GM19455 (cell line): ENCODE results near the gene TRABD.

ENCODE experiments used
- ATAC-seq: cut with Tn5 transposase; IDR thresholded peaks from one replicate; pipeline ENCODE4 v1.9.1; 2021; ENCODE audit not compliant: unreplicated experiment

Gene TRABD

DNA sequence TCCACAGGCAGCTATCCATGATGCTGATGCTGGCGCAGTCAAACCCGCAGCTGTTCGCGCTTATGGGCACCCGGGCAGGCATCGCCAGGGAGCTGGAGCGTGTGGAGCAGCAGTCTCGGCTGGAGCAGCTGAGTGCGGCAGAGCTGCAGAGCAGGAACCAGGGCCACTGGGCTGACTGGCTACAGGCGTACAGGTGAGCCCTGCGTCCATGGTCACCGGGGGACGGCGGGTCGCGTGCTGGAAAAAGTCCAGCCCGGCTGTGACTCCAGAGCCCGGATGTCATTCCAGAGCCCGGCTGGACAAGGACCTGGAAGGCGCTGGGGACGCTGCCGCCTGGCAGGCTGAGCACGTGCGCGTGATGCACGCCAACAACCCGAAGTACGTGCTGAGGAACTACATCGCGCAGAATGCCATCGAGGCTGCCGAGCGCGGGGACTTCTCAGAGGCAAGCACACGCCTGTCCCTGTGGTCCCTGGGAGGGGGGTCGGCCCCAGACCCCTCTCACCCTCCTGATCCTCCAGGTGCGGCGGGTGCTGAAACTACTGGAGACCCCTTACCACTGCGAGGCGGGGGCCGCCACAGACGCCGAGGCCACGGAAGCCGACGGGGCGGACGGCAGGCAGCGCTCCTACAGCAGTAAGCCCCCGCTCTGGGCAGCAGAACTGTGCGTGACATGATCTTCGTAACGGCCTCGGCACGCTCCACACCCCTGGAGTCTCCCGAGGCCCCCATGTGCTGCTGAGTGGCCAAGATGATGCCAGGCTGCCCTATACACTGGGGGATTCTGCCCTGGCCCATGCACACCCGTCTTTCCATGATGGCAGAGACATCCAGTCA lies 31.2 kb downstream of the TRABD start:
- ATAC-seq, result no peak

DNA sequence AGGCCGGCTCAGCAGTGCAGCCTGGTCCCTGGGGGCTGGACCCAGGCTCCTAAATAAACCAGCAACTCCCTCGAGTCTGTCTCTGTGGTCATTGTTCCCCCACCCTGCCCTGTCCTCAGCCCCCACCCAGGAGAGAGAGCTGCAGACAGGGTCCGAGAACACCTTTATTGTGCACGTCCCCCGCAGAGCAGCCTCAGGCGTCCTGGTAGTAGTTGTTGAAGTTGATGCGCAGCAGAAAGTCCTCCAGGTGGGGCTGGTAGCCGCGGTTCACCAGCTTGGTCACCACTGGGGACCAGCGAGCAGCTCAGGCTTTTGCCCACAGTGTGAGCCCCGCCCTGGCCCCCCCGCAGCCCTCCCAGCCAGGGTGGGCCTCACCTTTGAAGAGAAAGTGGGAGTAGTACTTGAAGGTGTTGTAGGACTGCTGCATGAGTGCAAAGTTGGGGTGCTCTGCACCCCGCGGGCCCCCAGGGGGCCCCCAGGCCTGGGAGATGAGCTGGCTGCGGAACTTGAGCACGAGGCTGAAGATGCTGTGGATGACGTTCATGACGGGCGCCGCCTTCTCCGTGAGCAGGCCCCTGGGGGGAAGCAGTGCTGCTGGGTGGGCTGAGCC lies 31.9 kb downstream of the TRABD start:
- ATAC-seq, result no peak

DNA sequence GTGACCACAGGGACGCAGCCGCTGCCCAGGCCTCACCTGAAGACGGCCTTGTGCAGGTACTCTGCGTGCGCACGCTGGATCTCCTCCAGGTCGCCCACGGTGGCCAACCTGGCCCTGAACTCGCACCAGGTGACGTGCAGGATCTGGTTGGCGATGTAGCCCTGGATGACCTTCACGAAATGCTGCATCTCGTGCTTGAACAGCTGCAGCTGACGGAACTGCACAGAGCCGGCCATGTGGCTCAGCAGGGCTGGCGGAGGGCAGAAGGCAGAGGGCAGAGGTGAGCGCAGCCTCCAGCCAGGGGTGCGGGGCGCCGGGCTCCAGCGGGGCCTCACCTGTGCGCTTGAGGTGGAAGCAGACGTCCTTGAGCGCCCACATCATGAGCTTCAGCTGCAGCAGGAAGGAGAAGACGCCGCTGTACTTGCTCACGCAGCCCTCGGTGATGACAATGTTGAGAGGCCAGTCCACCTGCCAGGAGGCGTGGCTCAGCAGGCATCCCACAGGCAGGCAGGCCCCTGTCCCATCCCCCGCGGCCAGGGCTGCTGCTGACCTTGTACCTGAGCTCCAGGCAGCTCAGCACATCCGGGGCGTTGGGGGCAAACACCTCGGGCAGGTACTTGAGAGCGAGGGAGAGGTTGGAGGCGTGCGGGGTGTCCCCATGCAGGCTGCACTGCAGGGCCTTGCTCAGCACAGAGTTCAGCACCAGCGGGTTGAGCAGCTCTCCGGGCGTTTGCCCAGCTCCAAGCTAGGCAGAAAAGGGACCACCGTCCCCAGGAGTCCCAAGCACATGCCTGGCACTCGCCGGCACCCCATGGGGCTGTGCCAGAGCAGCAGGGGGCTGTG lies 32.7 kb downstream of the TRABD start:
- no peak for ATAC-seq

DNA sequence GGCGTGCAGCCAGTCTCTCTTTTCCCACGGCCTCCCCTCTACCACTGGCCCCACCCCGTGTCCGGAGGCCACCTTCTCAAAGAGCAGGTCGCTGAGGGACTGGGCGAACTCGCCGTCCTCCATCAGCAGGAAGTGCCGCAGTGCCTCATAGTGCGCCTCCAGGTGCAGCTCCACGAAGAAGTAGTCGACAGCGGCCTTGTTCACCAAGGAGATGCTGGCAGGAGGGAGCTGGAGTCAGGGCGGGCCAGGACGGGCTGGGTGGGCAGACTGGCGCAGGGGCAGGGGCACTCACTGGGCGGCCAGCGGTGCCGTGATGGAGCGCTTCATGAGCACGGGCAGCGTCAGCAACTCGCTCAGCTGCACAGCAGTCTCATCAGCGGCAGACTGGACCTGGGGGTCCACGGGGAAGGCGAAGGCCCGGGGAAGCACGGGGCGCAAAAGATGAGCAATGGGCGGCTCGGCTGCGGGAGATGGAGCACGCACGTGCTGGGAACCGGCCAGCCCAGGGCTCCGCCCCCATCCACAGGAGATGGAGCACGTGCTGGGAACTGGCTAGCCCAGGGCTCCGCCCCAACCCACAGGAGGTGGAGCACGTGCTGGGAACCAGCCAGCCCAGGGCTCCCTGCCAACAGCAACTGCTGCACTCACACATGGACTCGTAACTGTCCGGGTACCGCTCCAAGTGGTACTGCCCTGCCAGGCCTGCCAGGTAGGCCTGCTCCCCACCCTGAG lies 33.4 kb downstream of the TRABD start:
- ATAC-seq, result no peak

DNA sequence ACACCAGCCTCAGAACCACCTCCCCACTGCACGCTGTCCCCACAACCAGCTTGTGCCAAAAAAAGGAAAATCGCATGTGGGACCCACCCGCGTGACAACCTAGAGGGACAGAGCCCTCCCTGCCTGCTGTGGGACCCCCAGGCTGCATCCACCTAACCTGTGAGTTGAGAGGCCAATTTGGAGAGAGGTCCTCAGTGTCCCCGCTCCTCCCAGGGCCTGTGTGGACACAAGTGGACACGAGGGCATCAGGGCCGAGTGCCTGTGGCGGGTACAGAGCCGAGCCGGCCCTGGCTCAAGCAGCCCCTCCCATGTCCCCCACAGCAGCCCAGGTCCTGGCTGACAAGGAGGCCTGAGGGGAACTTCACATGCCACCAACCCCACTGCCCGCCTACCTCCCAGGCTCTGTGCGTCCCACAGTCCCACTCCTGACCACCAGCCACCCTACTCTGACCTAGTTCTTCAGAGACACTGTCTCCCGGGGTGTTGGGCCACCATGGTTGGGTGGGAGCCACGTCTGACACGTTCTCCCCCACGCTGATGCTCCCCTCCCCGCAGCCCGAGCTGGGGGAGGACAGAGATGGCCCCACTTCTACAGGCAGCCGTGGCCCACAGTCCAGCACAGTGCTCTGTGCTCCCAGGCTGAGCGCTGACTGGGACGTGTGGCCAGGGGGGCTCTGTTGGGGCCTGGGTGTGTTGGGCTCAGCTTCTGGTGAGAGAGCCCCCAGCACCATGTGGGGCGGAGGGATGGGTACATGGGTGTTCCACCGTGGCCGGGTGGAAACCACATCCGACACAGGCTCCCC lies 34.3 kb downstream of the TRABD start:
- ATAC-seq, result no peak

DNA sequence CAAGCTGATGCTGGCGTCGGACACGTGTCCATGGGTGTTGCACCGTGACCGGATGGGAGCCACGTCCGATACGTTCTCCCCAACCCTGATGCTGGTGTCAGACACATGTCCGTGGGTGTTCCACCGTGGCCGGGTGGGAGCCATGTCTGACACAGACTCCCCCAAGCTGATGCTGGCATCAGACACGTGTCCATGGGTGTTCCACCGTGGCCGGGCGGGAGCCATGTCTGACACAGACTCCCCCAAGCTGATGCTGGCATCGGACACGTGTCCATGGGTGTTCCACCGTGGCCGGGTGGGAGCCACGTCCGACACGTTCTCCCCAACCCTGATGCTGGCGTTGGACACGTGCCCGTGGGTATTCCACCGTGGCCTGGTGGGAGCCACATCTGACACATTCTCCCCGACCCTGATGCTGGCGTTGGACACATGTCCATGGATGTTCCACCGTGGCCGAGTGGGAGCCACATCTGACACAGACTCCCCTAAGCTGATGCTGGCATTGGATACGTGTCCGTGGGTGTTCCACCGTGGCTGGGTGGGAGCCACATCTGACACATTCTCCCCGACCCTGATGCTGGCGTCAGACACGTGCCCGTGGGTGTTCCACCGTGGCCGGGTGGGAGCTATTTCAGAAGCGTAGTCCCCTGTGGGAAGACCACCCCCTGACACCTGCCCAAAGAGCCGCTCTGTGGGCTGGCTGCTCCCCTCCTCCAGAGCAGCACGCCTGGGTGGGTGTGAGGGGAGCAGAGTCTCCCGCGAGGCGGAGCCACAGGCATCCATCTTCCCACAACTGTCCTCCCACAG lies 35.1 kb downstream of the TRABD start:
- no peak for ATAC-seq

DNA sequence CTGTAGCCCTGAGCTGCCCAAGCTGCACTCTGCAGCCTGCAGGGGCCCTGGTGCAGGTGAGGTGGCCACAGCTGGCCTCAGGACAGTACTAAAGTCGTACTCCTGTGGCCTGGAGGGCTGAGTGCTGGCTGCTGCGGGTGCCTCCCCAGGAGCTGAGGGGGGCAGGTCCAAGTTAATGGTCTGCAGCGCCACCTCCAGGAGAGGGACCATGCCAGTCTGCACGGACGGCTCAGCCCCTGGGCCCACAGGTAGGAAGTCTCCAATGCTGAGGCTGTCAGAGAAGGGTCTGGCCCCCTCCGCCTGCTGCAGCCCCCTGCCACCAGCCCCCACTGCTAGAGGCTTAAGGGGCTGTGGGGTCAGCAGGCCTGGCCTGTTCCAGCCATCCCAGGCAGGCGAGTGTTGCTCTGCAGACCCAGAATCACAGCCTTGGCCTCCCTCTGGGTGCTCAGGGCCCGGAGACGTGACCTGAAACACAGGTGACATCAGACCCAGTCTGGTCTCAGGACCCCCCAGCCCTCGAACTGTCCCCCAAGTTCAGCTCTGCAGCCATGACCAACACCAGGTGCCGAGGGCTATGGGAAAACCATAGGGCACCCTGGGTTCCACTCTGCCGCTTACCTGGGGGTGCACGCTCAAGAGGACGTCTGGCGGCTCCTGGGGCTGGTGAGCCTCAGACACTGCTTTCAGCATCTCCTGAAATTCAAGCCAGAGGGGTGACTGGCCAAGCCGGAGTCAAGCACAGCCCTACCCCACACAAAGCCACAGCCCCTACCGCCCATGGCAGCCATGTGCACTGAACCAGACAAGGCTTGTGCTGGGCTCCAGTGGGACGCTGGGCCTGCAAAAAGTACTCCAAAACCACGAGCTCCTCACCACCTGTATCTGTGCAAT lies 35.9 kb downstream of the TRABD start:
- no peak for ATAC-seq

DNA sequence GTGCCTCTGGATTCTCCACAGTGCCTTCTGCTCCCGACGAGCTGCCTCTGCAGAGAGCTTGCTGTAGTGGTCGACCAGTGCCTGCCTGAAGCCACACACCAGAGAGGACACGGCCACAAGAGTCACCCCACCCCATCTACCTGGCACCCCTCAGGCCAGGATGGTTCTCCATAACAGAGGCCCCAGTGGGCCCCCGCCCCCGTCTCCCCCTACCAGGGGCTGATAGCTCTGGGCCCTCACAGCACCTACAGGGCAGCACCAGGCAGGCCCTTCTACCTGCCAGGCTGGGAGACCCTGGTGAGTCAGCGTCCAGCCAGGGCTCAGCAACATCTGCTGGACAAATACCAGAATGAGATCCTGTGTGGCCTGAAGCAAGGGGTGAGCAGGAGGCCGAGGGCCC lies 36.8 kb downstream of the TRABD start:
- no peak for ATAC-seq

DNA sequence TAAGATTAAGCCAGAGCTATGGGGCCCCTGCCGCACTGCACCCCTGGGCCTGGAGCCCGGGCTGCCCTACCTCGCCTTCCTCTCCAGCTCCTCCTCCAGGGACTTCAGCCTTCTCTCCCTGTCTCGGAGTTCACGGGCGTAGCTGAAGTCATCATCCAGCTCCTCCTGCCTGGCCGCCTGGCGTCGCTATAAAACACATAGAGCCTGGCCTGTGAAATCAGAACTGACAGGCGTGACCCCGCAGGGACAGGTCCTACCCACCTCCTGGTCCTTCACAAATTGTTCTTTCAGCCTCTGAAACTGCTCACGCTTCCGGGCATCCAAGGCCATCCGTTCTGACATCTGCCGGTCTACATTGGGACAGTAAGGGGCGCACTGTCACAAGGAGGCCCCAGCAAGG lies 38.4 kb downstream of the TRABD start:
- ATAC-seq, result no peak

DNA sequence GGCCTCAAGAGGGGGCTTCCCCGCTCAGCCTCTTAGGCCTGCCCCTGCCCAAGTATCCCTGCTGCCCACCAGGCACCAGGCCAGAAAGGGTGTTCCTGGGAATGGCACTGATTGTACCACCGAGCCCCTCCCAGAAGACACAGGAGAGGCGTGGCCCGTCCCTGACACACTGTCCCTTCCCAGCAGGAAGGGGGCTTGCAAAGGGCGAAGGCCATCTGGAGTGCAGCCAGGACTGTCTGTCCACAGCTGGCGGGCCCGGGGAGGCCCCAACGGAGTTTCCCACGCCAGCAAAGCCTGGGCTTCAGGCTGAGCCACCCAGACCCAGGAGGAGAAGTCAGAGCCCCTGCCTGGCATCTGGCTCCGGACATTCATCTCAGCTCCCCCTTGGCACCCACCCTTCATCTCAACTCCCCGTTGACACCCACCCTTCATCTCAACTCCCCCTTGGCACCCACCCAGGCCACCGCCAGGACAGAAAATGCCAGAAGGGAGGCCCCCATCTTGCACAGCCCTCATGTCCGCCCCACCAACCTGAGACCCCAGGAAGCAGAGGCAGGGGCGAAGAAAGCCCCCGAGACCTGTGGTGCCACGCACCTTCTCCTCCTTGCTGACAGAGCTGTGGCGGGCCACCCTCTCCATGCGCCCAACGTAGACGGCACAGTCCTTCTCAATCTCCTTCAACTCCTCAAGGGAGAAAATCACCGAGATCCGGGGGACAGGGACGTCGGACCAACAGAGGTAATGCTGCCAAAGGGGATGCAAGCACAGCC lies 39.7 kb downstream of the TRABD start:
- ATAC-seq, result no peak

DNA sequence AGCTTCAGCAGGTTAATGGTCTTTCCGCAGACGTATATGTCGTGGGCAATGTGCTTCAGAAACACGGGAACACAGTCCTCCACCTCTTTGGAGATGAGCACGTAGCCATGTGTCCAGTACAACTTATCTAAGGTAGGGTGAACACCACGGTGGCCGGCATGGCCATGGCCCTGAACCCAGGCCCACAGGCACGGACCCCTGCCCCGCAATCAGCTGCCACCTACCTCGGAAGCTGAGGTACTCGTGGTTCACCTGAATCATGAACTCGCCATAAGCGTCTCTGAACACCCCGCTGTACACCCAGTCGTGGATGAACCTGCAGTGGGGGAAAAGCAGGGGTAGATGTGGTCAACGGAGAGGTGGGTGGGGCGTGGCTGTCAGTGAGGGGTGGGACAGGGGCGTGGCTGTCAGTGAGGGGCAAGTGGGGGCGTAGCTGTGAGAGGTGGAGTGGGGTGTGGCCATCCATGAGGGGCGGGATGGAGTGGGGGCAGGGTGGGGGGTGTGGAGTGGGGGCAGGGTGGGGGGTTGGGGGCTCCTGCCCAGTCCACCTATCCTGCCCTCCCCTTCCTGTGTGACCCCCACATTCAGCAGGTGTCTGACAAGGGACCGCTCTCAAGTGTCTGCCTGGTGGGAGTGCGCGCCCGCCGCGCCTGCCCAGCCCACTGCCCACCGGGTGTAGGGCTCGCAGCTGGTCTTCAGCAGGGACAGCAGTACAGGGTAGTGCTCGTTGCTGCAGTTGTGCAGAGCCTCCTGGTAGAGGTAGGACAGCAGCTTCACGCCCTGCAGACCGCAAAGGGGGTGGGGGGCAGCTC lies 40.6 kb downstream of the TRABD start:
- ATAC-seq, result no peak

DNA sequence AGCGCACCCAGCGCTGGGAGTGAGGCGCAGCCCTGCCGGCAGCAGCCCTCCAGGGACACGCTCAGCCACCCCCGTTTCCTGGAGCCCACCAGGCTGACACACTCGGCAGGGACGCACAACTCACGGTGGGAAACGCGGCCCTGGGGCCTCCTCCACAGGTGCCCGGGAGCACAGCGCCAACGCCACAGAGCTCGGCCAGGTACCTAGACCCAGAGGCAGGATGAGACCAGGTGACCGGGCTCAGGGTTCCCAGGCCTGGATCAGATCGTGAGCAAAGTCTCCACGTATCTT lies 41.1 kb downstream of the TRABD start:
- ATAC-seq, result no peak

DNA sequence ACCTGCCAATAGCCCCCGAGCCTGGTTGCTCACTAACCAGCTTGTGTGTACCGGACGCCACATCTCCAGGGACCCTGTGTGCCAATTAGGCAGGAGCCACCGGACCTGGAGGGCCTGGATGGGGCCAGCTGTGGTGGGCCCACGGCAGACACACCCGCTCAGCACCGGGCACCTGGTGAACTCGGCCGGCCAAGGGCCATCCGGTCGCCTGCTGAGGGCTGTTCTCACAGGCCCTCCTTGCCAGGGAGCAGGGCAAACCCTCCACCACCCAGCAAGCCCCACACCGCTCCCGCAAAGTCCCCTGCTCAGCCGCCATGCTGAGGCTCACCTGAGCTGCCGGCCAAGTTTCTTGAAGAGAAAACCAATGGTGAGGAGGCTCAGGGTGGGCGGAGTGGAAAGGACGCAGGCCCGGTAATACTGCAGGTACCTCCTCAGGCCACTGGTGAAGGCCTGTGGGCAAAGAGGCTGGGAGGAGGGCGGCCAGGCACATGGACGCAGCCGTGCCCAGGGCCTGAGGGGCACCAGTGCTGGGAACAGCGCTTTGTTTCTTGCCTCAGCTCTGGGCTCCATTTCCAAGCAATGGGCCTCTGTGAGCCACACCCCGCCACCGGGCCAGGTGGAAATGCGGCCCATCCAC lies 42.0 kb downstream of the TRABD start:
- no peak for ATAC-seq

DNA sequence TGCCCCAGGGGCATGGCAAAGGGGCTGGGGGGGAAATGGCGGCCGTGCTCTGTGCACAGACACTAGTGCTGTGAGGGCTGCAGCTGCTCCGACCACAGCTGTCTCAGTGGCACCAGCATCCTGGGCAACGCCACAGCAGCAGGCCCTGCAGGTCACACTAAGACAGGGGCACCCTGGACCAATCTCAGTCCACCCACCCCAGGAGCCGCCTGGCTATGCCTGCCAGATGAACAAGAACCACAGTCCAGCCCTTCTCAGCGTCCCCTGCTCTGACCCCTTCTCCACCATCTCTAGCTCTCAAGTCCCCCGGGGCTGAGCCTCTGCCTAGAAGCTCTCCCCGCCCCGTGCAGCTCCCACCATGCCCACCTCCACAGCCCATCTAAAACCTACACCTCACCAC lies 42.7 kb downstream of the TRABD start:
- ATAC-seq, result no peak

DNA sequence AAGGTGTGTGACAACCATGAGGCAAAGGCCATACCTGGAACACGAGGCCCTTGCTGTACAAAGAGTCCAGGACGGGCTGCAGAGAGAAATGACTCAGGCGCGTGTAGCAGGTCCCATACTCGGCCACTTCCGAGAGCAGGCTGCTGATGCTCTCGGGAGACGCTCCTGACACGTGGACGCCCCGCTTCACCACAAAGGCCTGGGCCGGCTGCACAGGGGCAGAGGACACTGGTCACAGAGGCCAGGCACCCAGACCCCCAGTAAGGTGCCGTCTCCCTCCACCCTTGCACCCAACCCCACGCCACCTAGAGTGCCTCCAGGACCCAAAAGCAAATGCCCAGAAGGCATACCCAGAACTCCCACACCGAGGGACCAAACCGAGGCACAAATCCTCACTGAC lies 43.7 kb downstream of the TRABD start:
- no peak for ATAC-seq

DNA sequence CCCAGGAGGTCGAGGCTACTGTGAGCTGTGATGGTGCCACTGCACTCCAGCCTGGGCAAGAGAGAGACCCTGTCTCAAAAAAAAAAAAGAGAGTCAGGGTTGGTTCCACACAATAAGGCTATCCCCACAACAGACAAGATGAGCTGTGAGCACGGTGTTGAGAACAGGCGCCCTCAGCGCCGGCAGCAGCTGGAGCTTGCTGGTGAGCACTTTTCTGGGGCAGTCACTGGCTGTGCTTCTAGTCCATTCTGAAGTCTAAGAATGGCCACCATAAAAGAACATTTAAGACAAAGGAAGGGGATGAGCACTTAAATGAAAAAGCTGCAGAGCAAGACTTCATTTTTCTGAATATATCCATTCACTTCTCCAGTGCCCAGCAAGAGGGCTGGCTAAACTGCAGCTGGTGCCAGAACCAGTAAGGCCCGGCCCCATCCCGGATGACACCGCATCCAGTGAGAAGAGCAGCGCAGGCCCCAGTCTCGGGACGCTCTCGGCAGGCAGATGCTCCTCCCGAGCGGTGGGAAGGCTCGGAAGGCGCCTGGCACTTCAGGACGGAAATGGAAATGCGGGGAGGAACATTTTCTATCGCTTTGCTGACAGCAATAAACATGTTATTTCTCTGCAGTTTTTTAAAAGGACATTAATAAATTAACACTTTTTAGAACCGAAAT lies 46.9 kb downstream of the TRABD start:
- no peak for ATAC-seq
